ENCODE measurements around the gene ELOVL2.

GRCh38 chr6:11018225-11018624 is 25.9 kb downstream of the ELOVL2 start:
- TF ChIP-seq, protein P1, sequence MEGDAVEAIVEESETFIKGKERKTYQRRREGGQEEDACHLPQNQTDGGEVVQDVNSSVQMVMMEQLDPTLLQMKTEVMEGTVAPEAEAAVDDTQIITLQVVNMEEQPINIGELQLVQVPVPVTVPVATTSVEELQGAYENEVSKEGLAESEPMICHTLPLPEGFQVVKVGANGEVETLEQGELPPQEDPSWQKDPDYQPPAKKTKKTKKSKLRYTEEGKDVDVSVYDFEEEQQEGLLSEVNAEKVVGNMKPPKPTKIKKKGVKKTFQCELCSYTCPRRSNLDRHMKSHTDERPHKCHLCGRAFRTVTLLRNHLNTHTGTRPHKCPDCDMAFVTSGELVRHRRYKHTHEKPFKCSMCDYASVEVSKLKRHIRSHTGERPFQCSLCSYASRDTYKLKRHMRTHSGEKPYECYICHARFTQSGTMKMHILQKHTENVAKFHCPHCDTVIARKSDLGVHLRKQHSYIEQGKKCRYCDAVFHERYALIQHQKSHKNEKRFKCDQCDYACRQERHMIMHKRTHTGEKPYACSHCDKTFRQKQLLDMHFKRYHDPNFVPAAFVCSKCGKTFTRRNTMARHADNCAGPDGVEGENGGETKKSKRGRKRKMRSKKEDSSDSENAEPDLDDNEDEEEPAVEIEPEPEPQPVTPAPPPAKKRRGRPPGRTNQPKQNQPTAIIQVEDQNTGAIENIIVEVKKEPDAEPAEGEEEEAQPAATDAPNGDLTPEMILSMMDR (IDR thresholded peaks at IDR 0.05), result no peak
- no peak for TF ChIP-seq EP300 (IDR thresholded peaks at IDR 0.05)
